Diencephalon (tissue), 1 donor: ENCODE measurements around the gene PCDHGA2. TPM values are rescaled to one million over a fixed set of nuclear protein-coding genes. Genes with fewer than 3 reads are reported as not detected.

Experiments used
- total RNA-seq: library from RNA; depleted of rRNA; stranded (reverse); fragments of >200 nt; gene quantifications from one replicate; pipeline ENCODE4 v1.2.3, GENCODE V29; 2014

Gene PCDHGA2
- 8.5 TPM for total RNA-seq

GRCh38 chr5:141338538-141339306 is at the start of gene PCDHGA2:
Gene PCDHGA2, plus strand, starts transcription at chr5:141338760.

GRCh38 chr5:141303756-141304155 is 34.8 kb upstream of the PCDHGA2 start, which contains the start of gene SLC25A2:
Gene SLC25A2, minus strand, starts transcription at chr5:141304049. Its CDS starts 184 bp downstream, at chr5:141303865.

GRCh38 chr5:141320225-141321169 is 18.1 kb upstream of the PCDHGA2 start, which contains the start of gene TAF7:
Gene TAF7, minus strand, starts transcription at chr5:141320784. Its CDS starts 740 bp downstream, at chr5:141320044.

GRCh38 chr5:141330299-141331080 is 8.1 kb upstream of the PCDHGA2 start, which contains the start of gene PCDHGA1:
Gene PCDHGA1, plus strand, starts transcription at chr5:141330514.

GRCh38 chr5:141343242-141343952 is 4.8 kb downstream of the PCDHGA2 start, which contains the start of gene PCDHGA3:
Gene PCDHGA3, plus strand, starts transcription at chr5:141343829. Its CDS starts 205 bp downstream, at chr5:141344034.

GRCh38 chr5:141349917-141350619 is 11.5 kb downstream of the PCDHGA2 start, which contains the start of gene PCDHGB1:
Gene PCDHGB1, plus strand, starts transcription at chr5:141350099. Its CDS starts 162 bp downstream, at chr5:141350261.

GRCh38 chr5:141354900-141355469 is 16.4 kb downstream of the PCDHGA2 start, which contains the start of gene PCDHGA4:
Gene PCDHGA4, plus strand, starts transcription at chr5:141355021. Its CDS starts 87 bp downstream, at chr5:141355108.

GRCh38 chr5:141359790-141360426 is 21.3 kb downstream of the PCDHGA2 start, which contains the start of gene PCDHGB2:
Gene PCDHGB2, plus strand, starts transcription at chr5:141359994. Its CDS starts 142 bp downstream, at chr5:141360136.

GRCh38 chr5:141363952-141364660 is 25.5 kb downstream of the PCDHGA2 start, which contains the start of gene PCDHGA5:
Gene PCDHGA5, plus strand, starts transcription at chr5:141364162. Its CDS starts 169 bp downstream, at chr5:141364331.

GRCh38 chr5:141369994-141370848 is 31.7 kb downstream of the PCDHGA2 start, which contains the start of gene PCDHGB3:
Gene PCDHGB3, plus strand, starts transcription at chr5:141370242. Its CDS starts 153 bp downstream, at chr5:141370395.

GRCh38 chr5:141373673-141374317 is 35.2 kb downstream of the PCDHGA2 start, which contains the start of gene PCDHGA6:
Gene PCDHGA6, plus strand, starts transcription at chr5:141373891. Its CDS starts 193 bp downstream, at chr5:141374084.

GRCh38 chr5:141382469-141383294 is 44.1 kb downstream of the PCDHGA2 start, which contains the start of gene PCDHGA7:
Gene PCDHGA7, plus strand, starts transcription at chr5:141382742. Its CDS starts 158 bp downstream, at chr5:141382900.

GRCh38 chr5:141387557-141388311 is 49.2 kb downstream of the PCDHGA2 start, which contains the start of gene PCDHGB4:
Gene PCDHGB4, plus strand, starts transcription at chr5:141387698. Its CDS starts 187 bp downstream, at chr5:141387885.

GRCh38 chr5:141392429-141393198 is 54.1 kb downstream of the PCDHGA2 start, which contains the start of gene PCDHGA8:
Gene PCDHGA8, plus strand, starts transcription at chr5:141392633. Its CDS starts 181 bp downstream, at chr5:141392814.

